Progenitor cell of endocrine pancreas (in vitro differentiated cells): ENCODE results near the gene PRPF40B. TPM values are rescaled to one million over a fixed set of nuclear protein-coding genes. Genes with fewer than 3 reads are reported as not detected.
A peak's percentile ranks its signal among the peaks of the same experiment; 100 is the strongest.

ENCODE experiments used
- DNase-seq: peaks from one replicate; pipeline ENCODE4 v3.0.0; 2021; ENCODE audit warnings: low spot score; ENCODE audit not compliant: unreplicated experiment
- H3K27ac Mint-ChIP-seq: 2 replicates; pipeline ENCODE4 v1.8.0; 2021; ENCODE audit warnings: mild to moderate bottlenecking, moderate library complexity, mixed read lengths
- H3K27me3 Mint-ChIP-seq: 2 replicates; pipeline ENCODE4 v1.8.0; 2021; ENCODE audit warnings: mixed read lengths
- H3K36me3 Mint-ChIP-seq: 2 replicates; pipeline ENCODE4 v1.8.0; 2022; ENCODE audit warnings: mixed read lengths; ENCODE audit not compliant: insufficient read depth
- H3K4me1 Mint-ChIP-seq: 2 replicates; pipeline ENCODE4 v1.8.0; 2021; ENCODE audit warnings: low read depth, mixed read lengths
- H3K4me3 Mint-ChIP-seq: 2 replicates; pipeline ENCODE4 v1.8.0; 2021; ENCODE audit warnings: low read depth, mild to moderate bottlenecking, moderate library complexity, mixed read lengths
- H3K9me3 Mint-ChIP-seq: 2 replicates; pipeline ENCODE4 v1.8.0; 2021; ENCODE audit warnings: low read depth, mixed read lengths
- total RNA-seq: library from RNA; stranded (reverse); gene quantifications from 2 replicates; pipeline ENCODE4 v1.2.1, GENCODE V29; 2021
- TF ChIP-seq, protein P1 (sequence below): fragments of 200-600 bp; sonication (generic); IDR thresholded peaks from one replicate; pipeline ENCODE4 v1.5.0; 2021; ENCODE audit warnings: antibody characterized with exemption, mild to moderate bottlenecking; ENCODE audit not compliant: unreplicated experiment

PRPF40B gene
- total RNA-seq, 1 donor from 2014 or later = 63.4 TPM

DNA sequence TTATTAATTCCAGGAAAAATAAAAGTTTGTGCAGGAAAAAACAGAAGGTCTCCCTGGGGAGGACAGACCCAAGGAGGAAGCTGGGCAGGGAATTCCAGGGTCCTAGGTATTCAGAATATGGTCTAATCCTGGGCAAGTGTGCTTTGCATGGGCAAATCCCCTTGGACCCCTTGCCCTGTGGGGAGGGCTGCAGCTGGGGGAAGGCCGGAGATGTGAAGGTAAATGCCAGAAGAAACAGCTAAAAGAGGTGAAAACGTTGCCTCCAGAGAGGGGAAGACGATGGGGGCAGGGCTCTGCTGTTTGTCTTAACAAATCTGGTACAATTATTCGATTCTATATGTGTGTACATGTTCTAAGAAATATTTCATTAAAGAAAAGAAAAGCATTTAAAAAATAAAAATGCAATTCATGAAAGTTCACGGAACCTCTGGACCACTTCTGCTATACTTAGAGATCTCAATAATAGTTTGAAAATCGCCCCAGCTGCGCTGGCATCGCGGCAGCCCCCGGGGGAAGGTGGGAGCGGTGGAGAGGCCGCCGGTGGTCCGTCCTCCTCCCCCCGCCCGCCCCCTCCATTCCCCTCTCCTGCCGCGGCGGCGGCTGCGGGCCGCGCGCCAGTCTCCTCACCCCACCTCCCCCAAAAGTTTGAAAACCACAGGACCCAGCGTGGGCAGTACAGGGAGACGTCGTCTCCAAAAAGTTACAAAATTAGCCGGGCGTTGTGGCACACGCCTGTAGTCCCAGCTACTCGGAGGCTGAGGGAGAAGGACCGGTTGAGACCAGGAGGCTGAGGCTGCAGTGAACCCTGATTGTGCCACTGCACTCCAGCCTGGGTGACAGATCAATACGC lies 1.5 kb upstream of the PRPF40B start:
- Mint-ChIP-seq H3K9me3 (no peaks in the 10 kb centered on the region), H3K4me1 (peaks cover 21% of the 10 kb centered on the region), H3K27me3 (peaks cover 12% of the 10 kb centered on the region), H3K4me3 (peak overlapping the region; percentile 86), H3K27ac (no peak overlapping the region), H3K36me3 (no peaks in the 10 kb centered on the region)
- no peak for DNase-seq
- TF ChIP-seq, protein P1, sequence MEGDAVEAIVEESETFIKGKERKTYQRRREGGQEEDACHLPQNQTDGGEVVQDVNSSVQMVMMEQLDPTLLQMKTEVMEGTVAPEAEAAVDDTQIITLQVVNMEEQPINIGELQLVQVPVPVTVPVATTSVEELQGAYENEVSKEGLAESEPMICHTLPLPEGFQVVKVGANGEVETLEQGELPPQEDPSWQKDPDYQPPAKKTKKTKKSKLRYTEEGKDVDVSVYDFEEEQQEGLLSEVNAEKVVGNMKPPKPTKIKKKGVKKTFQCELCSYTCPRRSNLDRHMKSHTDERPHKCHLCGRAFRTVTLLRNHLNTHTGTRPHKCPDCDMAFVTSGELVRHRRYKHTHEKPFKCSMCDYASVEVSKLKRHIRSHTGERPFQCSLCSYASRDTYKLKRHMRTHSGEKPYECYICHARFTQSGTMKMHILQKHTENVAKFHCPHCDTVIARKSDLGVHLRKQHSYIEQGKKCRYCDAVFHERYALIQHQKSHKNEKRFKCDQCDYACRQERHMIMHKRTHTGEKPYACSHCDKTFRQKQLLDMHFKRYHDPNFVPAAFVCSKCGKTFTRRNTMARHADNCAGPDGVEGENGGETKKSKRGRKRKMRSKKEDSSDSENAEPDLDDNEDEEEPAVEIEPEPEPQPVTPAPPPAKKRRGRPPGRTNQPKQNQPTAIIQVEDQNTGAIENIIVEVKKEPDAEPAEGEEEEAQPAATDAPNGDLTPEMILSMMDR = no peak

DNA sequence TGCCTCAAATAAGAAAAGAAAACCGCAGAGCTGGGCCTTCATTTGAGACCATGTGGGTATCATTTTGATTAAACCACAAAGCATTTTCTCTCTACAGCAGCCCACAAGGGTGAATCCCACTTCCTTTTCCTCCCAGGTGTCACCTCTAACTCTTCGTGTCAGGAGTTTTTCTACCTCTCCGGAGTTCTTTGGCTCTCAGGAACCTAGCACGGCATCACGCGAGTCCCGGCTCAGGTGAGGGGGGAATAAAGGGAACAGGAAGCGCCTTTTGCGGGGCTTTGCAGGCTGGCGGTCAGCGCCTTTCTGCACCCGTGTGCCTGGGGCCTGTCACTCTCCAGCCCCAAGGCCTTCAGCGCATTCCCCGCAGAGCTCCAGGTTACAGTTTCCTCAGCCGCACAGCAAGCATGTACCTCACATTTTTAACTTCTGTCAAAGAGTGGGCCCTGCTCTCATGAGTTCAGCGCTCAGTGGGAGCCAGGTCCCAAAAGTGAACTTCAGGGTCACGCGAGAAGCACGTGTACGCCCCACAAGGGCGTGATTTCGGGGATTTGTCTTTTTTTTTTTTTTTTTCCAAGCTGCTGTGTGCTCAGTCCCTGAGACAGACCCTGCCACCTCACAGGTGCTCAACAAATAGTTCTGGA lies 740 bp upstream of the PRPF40B start:
- Mint-ChIP-seq H3K4me3 (peak overlapping the region; percentile 86), H3K27ac (peak overlapping the region; percentile 90), H3K27me3 (peaks cover 10% of the 10 kb centered on the region), H3K36me3 (no peaks in the 10 kb centered on the region), H3K9me3 (no peaks in the 10 kb centered on the region), H3K4me1 (peaks cover 21% of the 10 kb centered on the region)
- TF ChIP-seq, protein P1 = no peak
- DNase-seq = no peak

DNA sequence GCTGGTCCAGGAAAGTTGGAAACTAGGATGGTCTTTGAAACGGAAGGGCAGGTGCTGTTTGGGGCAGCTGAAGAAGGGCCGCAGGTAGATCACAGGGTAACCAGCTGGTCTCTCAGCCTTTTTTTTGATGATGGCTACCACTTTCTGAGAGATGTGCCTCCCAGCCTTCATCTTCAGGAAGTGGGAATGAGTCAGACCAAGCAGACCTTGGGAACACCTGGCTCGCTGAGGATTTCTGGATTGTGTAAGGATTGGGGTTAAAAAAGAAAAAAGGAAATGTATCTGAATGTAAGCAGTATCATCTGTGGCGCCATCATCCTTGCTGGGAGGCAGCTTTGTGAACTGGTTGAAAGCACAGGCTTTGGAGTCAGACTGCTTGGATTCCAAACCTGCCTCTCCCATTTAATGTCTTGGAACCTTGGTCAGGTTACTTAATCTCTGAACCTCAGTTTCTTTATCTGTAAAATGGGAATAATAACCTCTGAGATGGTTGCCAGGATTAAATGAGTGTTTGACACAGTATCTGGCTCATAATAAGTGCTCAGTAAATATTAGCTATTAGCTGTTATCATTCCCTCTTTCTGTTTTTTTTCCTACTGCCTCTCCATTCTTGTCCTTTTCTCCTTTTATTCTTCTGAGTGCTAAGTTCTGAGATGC lies 1.7 kb downstream of the PRPF40B start:
- no peak for DNase-seq
- Mint-ChIP-seq H3K4me1 (peaks cover 14% of the 10 kb centered on the region), H3K27ac (peak overlapping the region; percentile 81), H3K4me3 (peak overlapping the region; percentile 74), H3K27me3 (no peaks in the 10 kb centered on the region), H3K9me3 (no peaks in the 10 kb centered on the region), H3K36me3 (peaks cover 2% of the 10 kb centered on the region)
- TF ChIP-seq, protein P1 = no peak

DNA sequence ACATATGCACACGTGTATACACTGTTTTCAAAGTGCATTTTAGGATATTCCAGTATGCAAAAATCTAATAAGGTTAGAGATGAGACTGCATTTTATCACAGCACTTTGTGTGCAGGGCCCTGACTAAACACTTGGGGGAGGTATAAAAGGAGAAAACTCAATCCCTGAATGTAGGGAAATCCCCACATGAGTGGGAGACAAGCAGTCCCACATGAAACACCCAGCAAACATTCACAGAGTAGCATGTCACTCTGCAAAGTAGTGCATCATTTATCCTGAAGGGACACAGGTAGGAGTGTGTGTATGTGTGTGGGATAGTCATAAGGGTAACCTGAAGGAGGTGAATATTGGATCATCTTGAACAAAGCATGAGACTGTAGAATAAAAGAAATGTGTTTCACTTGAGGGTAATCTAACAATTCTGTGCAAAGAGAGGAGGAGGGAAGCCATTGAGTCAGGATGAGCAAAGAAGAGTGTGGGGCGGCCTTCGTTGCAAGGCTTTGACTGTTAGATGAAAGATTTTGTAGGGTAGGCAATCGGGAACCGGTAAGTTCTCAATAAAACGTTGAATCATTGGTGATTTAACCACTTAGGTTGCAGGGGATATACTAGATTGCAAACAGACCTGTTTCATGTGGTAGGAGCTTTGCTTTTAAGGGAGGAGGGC lies 2.9 kb downstream of the PRPF40B start:
- H3K27ac Mint-ChIP-seq = no peak overlapping the region
- TF ChIP-seq, protein P1 = no peak
- no peaks in the 10 kb centered on the region for H3K27me3 Mint-ChIP-seq
- peaks cover 2% of the 10 kb centered on the region for H3K36me3 Mint-ChIP-seq
- no peaks in the 10 kb centered on the region for H3K9me3 Mint-ChIP-seq
- no peak for DNase-seq
- no peak overlapping the region for H3K4me3 Mint-ChIP-seq
- peaks cover 12% of the 10 kb centered on the region for H3K4me1 Mint-ChIP-seq

DNA sequence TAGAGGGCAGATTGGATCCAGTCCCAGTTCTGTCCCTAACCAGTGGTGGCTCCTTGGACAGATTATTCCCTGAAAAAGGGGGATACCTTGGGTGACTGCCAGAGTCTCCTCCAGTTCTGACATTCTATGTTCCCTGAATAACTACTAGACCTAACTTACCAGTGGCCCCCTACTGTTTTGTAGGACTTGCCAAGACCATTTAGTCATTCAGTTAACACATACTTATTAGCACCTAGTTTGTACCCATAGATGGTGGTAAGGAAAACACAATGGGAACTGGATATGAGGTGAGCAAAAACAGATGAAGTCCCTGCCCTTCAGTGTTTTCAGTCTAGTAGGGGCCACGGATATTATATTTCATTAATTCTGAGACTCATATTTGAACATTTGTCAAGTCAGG lies 3.5 kb downstream of the PRPF40B start:
- Mint-ChIP-seq H3K27me3 (no peaks in the 10 kb centered on the region), H3K4me3 (no peak overlapping the region), H3K4me1 (peaks cover 9% of the 10 kb centered on the region), H3K36me3 (peaks cover 2% of the 10 kb centered on the region), H3K27ac (no peak overlapping the region), H3K9me3 (no peaks in the 10 kb centered on the region)
- no peak for DNase-seq
- TF ChIP-seq, protein P1 = no peak
